Regular cardiac myocyte (primary cell): ENCODE measurements around the gene ARL6IP4. TPM values are rescaled to one million over a fixed set of nuclear protein-coding genes. Genes with fewer than 3 reads are reported as not detected.

Experiments
- total RNA-seq: library from RNA; depleted of rRNA; stranded (reverse); fragments of >200 nt; gene quantifications from 2 replicates; pipeline ENCODE4 v1.2.3, GENCODE V29; 2014

The ARL6IP4 gene
- 101 and 234 TPM in 2 replicates for total RNA-seq

GRCh38 chr12:122980183-122981035, at the start of gene ARL6IP4:
Gene ARL6IP4, plus strand, starts transcription at chr12:122980681. Its CDS starts 459 bp downstream, at chr12:122981140.

GRCh38 chr12:122965851-122966742, 14.4 kb upstream of the ARL6IP4 start, which contains the start of gene ABCB9:
Gene ABCB9, minus strand, starts transcription at chr12:122966463. Its CDS starts 6,228 bp downstream, at chr12:122960235.

GRCh38 chr12:122974892-122975789, 5.3 kb upstream of the ARL6IP4 start, which contains the start of gene OGFOD2:
Gene OGFOD2, plus strand, starts transcription at chr12:122975244. Its CDS starts 8 bp downstream, at chr12:122975252.

Other genes starting within 250 kb of the ARL6IP4 start
- 0.19 and 0.56 TPM in 2 replicates for gene HCAR1, start 249.8 kb upstream of the ARL6IP4 start, total RNA-seq
- gene DENR, start 227.9 kb upstream of the ARL6IP4 start, total RNA-seq, result 29.9 and 39.3 TPM in 2 replicates
- gene CCDC62, start 206.1 kb upstream of the ARL6IP4 start, total RNA-seq, result 0.77 and 2.8 TPM in 2 replicates
- gene HIP1R, start 145.2 kb upstream of the ARL6IP4 start, total RNA-seq, result 9.9 and 12.7 TPM in 2 replicates
- gene VPS37B, start 84.6 kb upstream of the ARL6IP4 start, total RNA-seq, result 9.3 and 15.7 TPM in 2 replicates
- 11.0 and 13.8 TPM in 2 replicates for gene ABCB9, start 14.2 kb upstream of the ARL6IP4 start, total RNA-seq
- gene OGFOD2, start 5.4 kb upstream of the ARL6IP4 start, total RNA-seq, result 9.0 and 9.6 TPM in 2 replicates
- 2.0 and 3.5 TPM in 2 replicates for gene PITPNM2, start 170.4 kb downstream of the ARL6IP4 start, total RNA-seq